HG02970 (cell line): ENCODE data around the gene PNMA6E.

Experiments used
- ATAC-seq: cut with Tn5 transposase; IDR thresholded peaks from one replicate; pipeline ENCODE4 v1.9.1; 2021; ENCODE audit warnings: mild to moderate bottlenecking, moderate library complexity, moderate number of reproducible peaks; ENCODE audit not compliant: unreplicated experiment, low FRiP score

Gene PNMA6E

DNA sequence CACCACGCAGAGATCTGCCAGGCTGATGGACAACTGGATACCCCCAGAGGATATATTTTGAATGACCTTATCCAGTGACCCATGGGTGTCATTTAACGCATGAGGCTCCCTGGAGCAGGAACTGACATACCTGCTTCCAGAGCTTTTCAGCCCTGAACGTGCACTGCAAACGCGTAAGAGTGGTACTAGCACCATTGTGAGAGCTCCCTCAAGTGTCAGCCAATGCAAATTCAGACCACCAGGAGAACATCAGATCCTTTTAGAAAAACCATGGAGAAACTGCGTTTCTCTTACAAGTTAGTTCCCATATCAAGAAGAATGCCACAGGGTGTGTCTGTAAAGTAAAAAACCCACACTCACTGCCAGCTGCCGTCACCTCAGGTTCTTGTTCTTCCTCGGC lies 37.4 kb upstream of the PNMA6E start:
- no peak for ATAC-seq

DNA sequence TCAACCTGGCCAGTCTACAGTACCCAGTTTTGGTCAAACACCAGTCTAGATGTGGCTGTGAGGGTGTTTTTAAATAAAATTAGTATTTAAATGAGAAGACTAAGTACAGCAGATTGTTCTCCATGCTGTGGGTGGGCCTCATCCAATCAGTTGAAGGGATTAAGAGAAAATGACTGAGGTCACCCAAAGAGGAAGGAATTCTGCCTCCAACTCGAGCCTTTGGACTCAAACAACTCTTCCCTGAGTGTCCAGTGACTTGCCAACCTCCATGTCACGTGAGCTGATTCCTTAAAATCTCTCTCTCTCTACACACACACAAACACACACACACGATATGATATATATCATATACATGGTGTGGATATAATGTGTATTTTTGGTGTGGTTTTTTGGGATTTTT lies 34.7 kb upstream of the PNMA6E start:
- ATAC-seq = no peak

DNA sequence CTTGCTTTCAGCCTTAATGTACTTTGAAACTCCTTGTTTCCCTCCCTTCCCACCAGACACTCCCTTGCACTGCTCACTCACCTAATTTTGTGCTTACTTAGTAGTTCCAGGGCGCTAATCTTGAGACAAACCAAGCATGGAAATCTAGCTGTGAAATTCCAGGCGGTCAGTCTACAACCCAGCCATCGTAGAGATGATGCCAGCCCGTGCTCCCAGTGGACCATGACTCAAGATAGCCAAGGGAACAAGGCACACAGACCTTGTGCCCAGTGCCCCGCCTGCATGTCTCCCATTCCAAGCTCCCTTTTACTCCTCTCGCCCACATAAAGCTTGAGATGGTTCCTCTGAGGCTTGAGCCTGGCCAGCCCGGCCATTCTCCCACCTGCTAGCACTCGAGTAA lies 33.7 kb upstream of the PNMA6E start:
- ATAC-seq = no peak

DNA sequence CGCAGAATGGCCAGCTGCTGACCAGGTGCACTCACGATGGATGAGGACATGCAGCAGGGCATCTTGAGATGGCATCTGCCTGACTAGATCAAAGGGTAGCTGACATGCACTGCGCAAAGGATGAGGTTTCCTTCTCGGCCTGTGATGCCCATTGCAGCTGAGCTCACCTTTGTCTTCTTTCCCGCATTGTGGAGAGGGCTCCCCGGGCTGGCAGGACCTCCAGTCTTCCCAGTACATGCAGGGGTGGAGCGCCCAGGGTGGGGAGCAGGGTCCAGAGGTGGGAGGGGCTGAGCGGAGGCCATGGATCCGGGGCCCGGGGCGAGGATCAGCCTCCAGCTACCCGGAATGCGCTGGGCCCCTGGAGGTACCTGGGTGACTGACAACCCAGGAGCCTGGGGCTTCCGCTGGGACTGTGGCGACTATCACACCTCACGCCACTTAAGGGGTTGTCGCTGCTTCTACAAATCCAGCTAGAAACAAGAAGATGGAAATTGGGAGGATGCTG lies 32.7 kb upstream of the PNMA6E start:
- ATAC-seq = no peak

DNA sequence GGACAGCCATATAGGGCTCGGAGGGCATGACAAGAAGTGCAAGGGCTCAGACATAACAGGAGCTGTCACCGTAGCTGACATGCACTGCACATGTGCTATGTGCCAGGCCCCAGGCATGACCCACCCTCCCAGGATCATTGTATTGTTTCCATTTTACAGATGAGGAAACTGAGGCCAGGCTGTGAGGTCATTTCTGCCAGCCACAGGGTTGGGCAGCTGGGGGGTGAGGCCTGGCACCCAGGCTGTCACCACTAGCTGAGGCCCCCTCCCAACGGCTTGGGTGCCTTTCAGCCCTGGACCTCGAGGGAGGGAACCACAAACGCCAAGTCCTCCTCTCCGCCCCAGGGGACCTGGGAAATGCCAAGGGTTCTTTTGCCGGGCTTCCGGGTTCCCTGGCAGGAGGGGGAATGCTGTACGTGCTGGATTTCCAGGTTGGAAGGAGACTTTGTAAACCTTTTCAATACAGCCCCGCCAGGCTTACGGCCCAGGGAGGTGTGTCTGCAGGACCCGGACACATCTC lies 32.1 kb upstream of the PNMA6E start:
- no peak for ATAC-seq

DNA sequence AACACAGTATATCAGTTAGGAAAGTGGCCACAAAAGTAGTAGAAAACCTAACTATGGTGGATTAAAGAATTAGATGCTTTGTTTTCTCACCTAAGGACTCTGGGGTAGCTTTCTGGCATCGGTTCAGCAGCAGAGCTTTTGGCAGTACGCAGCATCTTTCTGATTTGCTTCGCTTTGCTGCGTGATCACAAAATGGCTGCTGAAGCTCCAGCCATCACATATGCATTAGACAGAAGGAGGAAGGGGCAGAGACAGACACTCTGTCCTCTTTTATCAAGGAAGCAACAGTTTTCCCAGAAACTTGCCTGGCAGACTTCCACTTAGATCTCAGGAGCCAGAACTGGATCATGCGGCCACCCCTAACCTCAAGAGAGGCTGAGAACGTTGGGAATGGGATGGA lies 29.6 kb upstream of the PNMA6E start:
- no peak for ATAC-seq

DNA sequence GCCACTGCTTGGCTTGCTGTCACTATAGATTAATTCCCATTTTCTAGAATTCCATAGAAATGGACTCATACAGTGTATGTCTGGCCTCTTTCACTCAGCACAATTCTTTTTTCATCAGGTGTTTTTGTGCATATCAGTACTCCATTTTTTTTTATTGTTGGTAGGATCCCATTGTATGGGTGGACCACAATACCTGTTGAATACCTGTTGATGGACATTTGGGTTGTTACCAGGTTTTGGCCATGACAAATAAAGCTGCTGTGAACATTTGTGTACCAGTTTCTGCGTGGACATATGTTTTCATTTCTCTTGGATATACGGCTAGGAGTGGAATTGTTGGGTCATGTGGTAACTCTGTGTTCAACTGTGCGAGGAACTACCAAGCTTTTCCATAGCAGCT lies 25.1 kb upstream of the PNMA6E start:
- no peak for ATAC-seq

DNA sequence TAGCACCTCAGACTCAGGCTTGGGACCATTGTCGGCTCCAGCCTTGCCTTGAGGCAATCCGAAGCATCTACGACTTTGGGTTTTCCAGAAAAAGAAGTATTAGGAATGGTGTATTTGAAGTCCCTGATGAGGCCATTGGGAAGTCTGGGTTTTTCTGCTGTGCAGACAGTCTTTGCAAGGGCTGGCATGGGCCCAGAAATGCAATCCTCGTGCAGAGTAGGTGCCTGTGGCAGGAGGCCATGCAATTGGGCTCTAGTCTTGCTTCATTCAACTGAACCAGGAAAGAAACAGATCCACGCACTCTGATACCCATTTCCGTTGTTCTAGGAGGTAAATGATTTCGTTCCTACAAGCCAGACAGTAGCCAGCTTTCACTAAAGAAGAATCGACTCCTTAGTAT lies 22.5 kb upstream of the PNMA6E start:
- ATAC-seq = no peak

DNA sequence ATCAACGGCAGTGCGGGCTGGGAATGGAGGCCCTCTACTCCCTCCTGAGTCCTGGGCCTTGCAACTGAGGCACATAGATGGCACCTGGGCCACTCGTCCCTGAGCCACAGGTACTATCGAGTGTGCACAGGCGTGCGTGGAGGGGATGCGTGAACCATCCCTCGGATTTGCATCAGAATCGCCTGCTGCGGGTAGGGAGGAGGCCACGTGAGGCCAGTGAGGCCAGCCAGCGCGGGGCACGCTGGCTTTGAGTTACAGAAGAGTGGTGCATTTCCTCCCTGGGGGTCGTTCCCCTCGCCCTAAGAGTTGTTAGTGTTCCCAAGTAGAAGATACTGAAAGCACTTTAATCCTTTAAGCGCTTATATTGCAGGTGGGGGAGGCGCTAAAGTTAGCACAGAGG lies 20.7 kb upstream of the PNMA6E start:
- no peak for ATAC-seq

DNA sequence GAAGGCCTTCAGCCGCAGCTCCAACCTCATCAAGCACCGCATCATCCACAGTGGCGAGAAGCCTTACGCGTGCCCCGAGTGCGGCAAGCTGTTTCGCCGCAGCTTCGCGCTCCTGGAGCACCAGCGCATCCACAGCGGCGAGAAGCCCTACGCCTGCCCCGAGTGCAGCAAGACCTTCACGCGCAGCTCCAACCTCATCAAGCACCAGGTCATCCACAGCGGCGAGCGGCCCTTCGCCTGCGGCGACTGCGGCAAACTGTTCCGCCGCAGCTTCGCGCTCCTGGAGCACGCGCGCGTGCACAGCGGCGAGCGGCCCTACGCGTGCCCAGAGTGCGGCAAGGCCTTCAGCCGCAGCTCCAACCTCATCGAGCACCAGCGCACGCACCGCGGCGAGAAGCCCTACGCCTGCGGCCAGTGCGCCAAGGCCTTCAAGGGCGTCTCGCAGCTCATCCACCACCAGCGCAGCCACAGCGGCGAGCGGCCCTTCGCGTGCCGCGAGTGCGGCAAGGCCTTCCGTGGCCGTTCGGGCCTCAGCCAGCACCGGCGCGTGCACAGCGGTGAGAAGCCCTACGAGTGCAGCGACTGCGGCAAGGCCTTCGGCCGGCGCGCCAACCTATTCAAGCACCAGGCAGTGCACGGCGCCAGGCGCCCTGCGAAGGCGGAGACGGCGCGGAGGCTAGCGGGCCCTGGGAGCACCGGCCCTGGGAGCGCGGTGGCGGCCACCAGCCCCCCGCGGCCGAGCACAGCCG lies 19.9 kb upstream of the PNMA6E start:
- no peak for ATAC-seq

DNA sequence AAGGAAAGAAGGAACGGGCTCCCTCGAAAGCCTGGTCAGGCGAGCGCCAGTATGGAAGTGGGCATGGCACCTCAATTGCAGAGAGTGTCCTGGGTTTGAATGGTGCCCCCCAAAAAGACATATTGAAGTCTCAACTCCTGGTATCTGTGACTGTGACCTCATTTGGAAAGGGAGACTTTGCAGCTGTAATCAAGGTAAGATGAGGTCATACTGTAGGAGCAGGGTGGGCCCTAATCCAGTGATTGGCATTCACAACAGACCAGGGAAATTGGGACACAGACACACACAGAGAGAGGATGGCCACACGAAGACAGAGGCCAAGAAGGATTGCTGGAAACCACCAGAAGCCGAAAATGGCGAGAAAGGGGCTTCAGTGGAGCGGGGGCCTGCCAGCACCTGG lies 16.5 kb upstream of the PNMA6E start:
- ATAC-seq = no peak

DNA sequence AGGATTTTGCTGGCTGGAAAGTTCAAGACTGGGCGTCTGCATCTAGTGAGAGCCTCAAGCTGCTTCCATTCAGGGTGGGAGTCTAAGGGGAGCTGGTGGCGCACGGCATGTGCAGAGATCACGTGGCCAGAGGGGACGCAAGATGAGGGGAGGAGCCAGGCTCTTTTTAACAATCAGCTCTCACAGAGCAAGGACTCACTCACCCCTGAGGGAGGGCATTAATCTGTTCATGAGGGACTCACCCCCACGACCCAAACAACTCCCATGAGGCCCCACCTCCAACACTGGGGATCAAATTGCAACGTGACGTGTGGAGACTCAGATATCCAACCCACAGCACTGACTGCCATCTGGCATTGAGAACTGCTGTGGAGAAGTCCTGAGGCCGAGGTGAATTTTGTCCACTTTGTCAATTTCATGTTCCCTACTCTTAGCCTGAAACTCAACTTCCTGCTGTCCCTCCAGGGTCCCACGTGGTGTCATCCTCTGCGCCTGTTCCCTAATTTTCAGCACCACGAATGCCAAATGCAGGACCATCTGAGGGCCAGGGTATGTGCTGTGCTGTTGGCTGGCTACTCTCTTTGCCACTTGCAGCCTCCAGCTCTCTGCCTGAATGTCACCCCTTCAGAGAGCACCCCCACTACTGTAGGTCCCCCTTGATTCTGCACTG lies 15.8 kb upstream of the PNMA6E start:
- no peak for ATAC-seq

DNA sequence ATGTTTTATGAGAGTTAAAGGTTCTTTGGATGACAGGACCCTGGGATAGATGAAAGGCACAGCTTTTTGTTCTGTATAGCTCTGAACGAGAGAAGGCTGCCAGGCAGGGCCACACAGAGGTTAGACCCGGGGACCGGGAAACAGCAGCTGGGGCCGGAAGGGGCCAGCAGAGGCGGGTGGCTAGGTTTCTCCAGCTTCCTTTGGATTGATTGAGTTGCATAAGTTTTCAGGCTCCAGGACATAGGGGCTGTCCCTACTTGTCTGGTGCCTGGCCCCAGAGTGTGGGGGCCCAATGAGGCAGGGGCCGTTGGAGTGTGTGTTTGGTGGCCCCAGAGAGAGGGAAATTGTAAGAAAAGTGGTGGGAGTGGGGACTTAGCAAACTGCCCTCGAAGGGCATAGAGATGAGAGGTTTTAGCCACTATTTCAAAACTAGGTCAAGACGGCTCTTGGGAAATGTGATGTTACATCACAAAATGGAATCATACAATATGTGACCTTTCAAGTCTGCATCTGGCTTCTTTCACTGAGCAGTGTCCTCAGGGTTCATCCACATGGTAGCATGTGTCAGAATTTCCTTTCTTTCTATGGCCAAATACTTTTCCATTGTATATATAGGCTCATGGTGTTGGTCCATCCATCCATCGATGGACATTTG lies 13.8 kb upstream of the PNMA6E start:
- no peak for ATAC-seq

DNA sequence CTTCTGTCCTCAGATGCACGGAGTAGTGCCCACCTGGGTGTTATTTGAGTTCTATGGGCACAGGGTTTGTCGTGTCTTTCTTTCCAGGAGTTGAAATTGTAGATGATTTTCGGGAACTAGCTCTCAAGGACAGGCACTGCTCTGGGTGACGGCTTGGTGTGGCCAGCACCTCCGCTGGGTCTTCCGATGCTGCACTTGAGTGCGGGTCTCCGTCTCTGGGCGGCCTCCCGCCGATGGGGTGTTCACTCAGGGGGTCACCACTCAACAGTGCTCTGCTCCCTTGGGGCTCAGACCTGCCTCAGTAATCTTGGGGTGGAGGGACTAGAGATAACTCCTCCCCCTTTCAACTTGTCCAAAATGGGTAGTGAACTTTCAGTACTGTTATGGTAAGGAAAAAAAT lies 12.6 kb upstream of the PNMA6E start:
- ATAC-seq = no peak

DNA sequence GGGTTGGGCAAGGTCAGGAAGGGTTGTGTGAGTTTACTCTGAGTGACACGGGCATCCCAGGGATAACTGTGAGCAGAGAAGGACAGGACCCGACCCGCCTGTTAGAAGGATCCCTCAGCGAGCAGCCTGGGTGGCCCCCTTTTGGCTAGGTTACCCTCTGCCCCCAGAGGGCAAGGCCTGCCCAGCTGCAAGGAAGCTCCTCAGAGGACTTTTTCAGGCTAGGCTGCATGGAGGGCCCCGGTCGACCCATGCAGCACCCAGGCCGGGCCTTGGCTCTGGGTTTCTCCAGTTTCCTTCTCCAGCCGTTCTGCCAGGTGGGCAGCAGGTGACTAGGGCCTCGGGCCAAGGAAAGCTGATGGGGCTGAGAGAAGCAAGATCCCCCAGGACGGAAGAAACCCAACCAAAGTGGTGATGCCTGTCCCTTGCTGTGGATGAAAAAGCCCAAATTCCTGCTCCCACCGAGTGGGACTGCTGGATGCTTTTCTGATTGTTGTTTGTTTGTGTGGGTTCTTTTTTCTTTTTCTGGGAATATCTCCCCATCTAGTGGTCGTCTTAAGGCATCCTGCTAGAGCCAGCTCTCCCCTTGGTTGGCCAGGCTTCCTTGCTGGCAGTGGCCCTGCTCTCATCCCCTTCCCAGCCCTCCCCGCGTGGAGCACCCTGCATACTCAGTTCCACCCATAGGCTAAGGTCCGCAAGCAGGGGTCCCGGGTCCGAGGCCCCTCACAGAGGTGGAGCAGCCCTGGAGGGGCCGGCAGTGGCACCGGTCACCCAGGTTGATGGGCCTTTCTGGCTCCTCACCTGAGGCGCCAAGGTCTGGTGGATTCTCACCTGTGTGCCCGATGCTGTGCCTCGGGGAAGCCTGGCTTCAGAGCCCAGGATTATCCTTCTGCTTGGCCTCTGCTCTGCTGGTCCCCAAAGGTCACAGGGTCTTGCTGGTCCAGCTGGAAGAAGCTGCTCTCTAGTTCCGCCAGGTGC lies 11.9 kb upstream of the PNMA6E start:
- ATAC-seq = no peak

DNA sequence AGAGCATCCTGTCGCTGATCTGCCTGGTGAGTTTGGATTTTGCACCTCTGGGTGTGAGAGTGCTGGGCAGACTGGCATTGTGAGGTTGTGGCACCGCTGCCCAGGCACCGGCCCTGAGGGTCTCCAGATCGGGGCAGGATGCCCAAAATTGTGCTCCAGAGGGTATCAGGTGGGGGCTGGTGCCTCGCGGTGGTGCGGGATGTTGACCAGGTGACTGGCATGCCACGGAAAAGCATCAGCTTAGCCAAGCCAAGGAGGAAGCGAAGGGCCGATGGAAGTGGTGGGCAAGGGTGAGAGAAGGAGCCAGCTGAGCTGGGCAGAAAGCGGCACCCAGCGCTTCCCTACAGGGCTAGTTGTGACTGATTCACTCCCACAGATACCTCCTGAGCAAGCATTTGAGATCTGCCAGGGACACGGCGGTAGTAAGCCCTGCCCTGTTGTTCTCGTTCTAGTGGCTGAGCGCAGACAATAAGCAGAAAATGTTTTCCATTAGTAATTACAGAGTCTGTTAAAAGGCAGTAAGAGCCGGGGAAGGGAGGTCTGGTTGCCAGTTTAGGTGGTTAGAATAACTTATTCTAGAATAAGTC lies 10.9 kb upstream of the PNMA6E start:
- no peak for ATAC-seq

DNA sequence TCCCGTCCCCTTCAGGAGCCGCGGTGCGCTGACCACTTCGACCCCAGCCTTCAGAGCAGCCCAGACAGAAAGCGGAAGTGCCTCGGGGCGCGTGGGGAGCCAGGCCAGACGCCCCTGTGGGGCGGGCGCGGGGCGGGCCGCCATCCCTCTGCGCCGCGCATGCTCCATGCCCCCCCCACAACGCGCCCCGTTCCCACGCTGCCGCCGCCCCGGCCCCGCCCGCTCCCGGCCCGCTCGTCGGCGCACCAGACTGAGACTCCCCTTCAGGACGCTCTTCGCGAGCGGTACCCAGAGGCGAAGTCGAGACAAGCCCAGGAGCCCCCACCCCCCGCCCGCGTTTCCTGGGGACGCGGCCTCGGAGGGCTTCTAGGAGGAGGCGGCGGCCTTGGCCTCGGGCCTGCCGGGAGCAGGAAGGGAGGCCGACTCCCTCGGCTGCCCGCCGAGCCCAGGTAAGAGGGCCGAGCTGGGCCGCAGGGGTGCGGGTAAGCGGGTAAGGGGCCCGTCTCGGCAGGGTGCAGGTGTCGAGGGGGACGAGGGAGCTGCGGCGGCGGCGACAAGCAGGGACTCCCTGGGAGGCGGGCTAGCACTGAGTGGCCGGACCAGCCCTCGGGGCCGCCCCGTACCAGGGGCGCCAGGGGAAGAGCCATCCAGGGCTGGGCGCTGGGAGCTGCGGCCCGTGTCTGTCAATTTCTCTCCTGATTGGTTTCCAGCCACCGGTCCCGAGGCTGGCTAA lies 10.3 kb upstream of the PNMA6E start, which contains the start of gene ZFP92:
TSS of gene ZFP92 (plus strand) at position 218 of the 733 bp plus-strand sequence. CDS start 6,851 bp downstream, outside the sequence.
- ATAC-seq = no peak

DNA sequence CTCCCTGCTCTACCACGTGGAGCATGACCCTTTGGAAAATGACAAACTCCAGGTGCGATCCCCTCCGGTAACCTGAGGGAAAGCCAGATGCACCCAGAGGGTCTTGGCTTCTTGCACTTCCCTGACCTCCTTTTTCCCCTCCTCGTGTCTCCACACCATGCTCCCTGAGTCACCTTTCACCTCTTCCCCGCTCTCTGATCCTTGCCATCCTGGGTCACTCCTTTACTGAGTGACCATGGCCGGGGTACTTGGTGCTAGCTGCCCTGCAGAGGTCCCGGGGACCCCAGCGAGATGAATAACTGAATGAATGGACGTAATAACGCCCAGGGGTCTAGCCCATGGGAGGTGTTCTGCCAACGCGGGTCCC lies 9.7 kb upstream of the PNMA6E start:
- no peak for ATAC-seq

DNA sequence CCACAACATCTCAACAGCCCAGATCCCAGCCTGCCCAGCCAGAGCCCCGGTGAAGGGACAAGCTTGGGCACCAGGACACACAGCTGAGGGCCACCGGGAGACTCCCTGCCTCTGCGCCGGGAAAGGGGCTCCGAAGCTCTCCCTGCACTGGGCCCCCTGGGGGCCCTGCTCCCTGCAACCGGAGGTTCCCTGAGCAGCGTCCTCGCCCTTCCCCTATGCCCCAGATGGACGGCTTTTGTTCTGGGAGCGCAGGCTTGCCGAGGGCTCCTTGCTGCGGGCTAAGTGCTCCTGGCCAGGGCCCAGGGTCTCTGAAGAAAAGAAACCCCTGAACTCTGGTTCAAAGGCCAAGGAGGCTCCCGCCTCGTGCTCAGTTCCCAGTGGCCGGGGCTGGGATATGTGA lies 9.2 kb upstream of the PNMA6E start:
- ATAC-seq = no peak
